ENCODE data around the gene TUBB4B.

Gene TUBB4B

GRCh38 chr9:137213160-137214060, 27.7 kb upstream of the TUBB4B start:
- Histone ChIP-seq H3K36me3 (ENCODE audit: control insufficient read depth in 2 of 2, insufficient read depth in 1 of 2, low read length in 2 of 2) (peaks cover 7 to 86% of the 10 kb centered on the region in 2 experiments; a peak in 2 of 3 replicates), H3K9me3 (ENCODE audit: control insufficient read depth, insufficient read depth, low read depth, low read length) (no peaks in the 10 kb centered on the region), H3K27ac (ENCODE audit: extremely low read depth, low read depth, low read length) (no peak overlapping the region), H3K4me3 (ENCODE audit: low read depth, low read length) (no peak overlapping the region), H3K4me1 (ENCODE audit: control insufficient read depth, insufficient read depth, low read length) (no peaks in the 10 kb centered on the region)
- POLR2A ChIA-PET: interaction anchor here (1.0 to 17.2 kb wide), 3 partner anchors 5 to 27 kb away, joined by 5 to 304 read pairs (median 304); partner anchors contain the start of genes CYSRT1, NDOR1, RNF208 and RNF224
- TF ChIP-seq ZNF664 (tag by site-specific recombination; IDR thresholded peaks at IDR 0.05): no peak
- TF ChIP-seq ZNF521 (tag by site-specific recombination; IDR thresholded peaks at IDR 0.05): no peak
- no peak for TF ChIP-seq ZNF404 (tag by site-specific recombination; IDR thresholded peaks at IDR 0.05)
- no peak for TF ChIP-seq MZF1 (tag by site-specific recombination; IDR thresholded peaks at IDR 0.05; ENCODE audit: borderline replicate concordance)
- no peak for TF ChIP-seq ZNF112 (tag by site-specific recombination; IDR thresholded peaks at IDR 0.05)
- TF ChIP-seq, protein P1, sequence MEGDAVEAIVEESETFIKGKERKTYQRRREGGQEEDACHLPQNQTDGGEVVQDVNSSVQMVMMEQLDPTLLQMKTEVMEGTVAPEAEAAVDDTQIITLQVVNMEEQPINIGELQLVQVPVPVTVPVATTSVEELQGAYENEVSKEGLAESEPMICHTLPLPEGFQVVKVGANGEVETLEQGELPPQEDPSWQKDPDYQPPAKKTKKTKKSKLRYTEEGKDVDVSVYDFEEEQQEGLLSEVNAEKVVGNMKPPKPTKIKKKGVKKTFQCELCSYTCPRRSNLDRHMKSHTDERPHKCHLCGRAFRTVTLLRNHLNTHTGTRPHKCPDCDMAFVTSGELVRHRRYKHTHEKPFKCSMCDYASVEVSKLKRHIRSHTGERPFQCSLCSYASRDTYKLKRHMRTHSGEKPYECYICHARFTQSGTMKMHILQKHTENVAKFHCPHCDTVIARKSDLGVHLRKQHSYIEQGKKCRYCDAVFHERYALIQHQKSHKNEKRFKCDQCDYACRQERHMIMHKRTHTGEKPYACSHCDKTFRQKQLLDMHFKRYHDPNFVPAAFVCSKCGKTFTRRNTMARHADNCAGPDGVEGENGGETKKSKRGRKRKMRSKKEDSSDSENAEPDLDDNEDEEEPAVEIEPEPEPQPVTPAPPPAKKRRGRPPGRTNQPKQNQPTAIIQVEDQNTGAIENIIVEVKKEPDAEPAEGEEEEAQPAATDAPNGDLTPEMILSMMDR (tag by site-specific recombination; IDR thresholded peaks at IDR 0.05): peak; percentile 55
- TF ChIP-seq REPIN1 (tag by site-specific recombination; IDR thresholded peaks at IDR 0.05; ENCODE audit: low read depth): no peak
- TF ChIP-seq ZNF600 (tag by site-specific recombination; IDR thresholded peaks at IDR 0.05): no peak
- no peak for TF ChIP-seq KLF10 (tag by site-specific recombination; IDR thresholded peaks at IDR 0.05)
- TF ChIP-seq GLIS2 (tag by site-specific recombination; IDR thresholded peaks at IDR 0.05): peak; percentile 24; the same call in 1 of the 2 replicates
- no peak for TF ChIP-seq SP2 (tag by site-specific recombination; IDR thresholded peaks at IDR 0.05)
- TF ChIP-seq ZBTB11 (tag by site-specific recombination; conservative IDR thresholded peaks at IDR 0.05; ENCODE audit: low read depth): no peak
- TF ChIP-seq ZNF335 (tag by site-specific recombination; conservative IDR thresholded peaks at IDR 0.05): no peak
- no peak for TF ChIP-seq ZNF37A (tag by site-specific recombination; IDR thresholded peaks at IDR 0.05)
- no peak for TF ChIP-seq ZNF513 (tag by site-specific recombination; IDR thresholded peaks at IDR 0.05)
- TF ChIP-seq ZNF19 (tag by site-specific recombination; IDR thresholded peaks at IDR 0.05; ENCODE audit: low read depth): no peak
- no peak for TF ChIP-seq ZNF701 (tag by site-specific recombination; IDR thresholded peaks at IDR 0.05)
- no peak for TF ChIP-seq ZNF184 (tag by site-specific recombination; IDR thresholded peaks at IDR 0.05)
- TF ChIP-seq ZNF157 (tag by site-specific recombination; IDR thresholded peaks at IDR 0.05): peak; percentile 68
- no peak for TF ChIP-seq ZNF155 (tag by site-specific recombination; IDR thresholded peaks at IDR 0.05)
- TF ChIP-seq EGR2 (tag by site-specific recombination; IDR thresholded peaks at IDR 0.05; ENCODE audit: low read depth): peak; percentile 9; the same call in 1 of the 2 replicates
- TF ChIP-seq TSHZ1 (tag by site-specific recombination; IDR thresholded peaks at IDR 0.05; ENCODE audit: borderline replicate concordance): no peak
- no peak for TF ChIP-seq ZNF202 (tag by site-specific recombination; IDR thresholded peaks at IDR 0.05; ENCODE audit: borderline replicate concordance)
- TF ChIP-seq ZNF18 (tag by site-specific recombination; IDR thresholded peaks at IDR 0.05): no peak
- CTCF ChIA-PET: interaction anchor here (0.7 to 1.2 kb wide), 5 partner anchors 10 to 156 kb away, joined by 3 to 8 read pairs (median 3); partner anchors contain the start of gene TPRN

All from HEK293 (cell line).